ENCODE measurements around the gene DTX3.

The DTX3 gene

GRCh38 chr12:57571926-57572762 lies 32.5 kb upstream of the DTX3 start:
- no peak for TF ChIP-seq CTCF (IDR thresholded peaks at IDR 0.05)

- TF ChIP-seq CTCF (IDR thresholded peaks at IDR 0.05), result no peak
Measured at GRCh38 chr12:57574795-57575194, 29.8 kb upstream of the DTX3 start.

- TF ChIP-seq CTCF (IDR thresholded peaks at IDR 0.05), result no peak
Measured at GRCh38 chr12:57575771-57576612, 28.6 kb upstream of the DTX3 start.

- TF ChIP-seq CTCF (IDR thresholded peaks at IDR 0.05), result no peak
Measured at GRCh38 chr12:57576613-57577160, 27.9 kb upstream of the DTX3 start.

GRCh38 chr12:57577981-57578758 lies 26.5 kb upstream of the DTX3 start:
- no peak for TF ChIP-seq CTCF (IDR thresholded peaks at IDR 0.05)

- TF ChIP-seq CTCF (IDR thresholded peaks at IDR 0.05), result no peak
Measured at GRCh38 chr12:57579011-57579410, 25.6 kb upstream of the DTX3 start.

All from LNCAP (cell line).